GM18868 (cell line): ENCODE results near the gene SRC.

Source experiments
- ATAC-seq: cut with Tn5 transposase; IDR thresholded peaks from one replicate; pipeline ENCODE4 v1.9.1; 2021; ENCODE audit warnings: mild to moderate bottlenecking, moderate library complexity; ENCODE audit not compliant: unreplicated experiment

Gene SRC

GRCh38 chr20:37422791-37423286 is 76.9 kb downstream of the SRC start:
- ATAC-seq = no peak

DNA sequence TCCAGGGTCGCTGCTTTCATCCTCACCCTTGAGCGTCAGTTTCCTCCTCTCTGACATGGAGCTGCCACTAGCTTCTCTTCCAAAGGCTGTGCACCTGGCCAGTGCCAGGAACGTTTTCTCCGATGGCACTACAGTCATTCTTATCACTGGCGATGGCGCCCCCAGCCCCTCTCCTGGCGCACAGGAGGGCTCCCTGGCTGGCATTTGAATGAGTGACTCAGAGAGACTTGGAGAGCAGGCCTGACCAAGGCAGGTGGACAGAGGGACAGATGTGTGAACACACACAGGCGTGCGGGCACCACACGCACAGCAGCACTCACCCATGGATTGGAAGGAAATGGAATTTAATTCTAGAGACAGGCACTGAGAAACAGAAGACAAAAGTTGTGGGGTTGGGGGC is 77.6 kb downstream of the SRC start:
- ATAC-seq = no peak

DNA sequence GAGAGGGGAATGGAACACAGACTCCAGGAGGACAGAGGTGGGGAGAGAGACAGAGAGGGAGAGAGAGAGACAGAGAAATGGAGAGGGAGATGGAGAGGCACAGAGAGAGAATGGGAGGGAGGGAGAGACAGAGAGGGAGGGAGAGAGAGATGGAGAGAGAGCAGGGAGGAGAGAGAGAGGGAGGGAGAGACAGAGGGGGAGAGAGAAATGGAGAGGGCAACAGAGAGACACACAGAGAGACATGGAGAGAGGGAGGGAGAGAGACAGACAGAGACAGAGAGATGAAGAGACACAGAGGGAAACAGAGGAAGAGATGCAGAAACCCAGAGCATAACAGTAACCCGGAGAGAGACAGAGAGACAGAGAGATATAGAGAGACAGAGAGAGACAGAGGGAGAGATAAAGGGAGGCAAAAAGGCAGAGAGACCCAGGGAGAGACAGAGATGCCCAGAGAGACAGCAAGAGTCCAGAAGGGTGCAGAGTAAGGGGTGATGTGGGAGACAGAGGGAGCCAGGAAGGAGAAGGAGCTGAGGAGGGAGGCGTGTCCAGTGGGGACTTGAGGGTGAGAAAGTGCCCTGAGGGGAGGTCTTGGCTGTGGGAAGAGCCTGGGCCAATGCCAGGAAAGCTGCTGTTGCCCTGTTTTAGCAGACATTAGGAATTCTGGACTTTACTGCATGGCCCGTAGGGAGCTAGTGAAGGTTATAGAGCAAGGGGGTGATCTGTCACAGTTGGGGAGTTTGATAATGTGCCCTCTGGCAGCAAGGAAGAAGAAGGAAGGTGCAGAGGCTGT is 78.3 kb downstream of the SRC start:
- no peak for ATAC-seq

DNA sequence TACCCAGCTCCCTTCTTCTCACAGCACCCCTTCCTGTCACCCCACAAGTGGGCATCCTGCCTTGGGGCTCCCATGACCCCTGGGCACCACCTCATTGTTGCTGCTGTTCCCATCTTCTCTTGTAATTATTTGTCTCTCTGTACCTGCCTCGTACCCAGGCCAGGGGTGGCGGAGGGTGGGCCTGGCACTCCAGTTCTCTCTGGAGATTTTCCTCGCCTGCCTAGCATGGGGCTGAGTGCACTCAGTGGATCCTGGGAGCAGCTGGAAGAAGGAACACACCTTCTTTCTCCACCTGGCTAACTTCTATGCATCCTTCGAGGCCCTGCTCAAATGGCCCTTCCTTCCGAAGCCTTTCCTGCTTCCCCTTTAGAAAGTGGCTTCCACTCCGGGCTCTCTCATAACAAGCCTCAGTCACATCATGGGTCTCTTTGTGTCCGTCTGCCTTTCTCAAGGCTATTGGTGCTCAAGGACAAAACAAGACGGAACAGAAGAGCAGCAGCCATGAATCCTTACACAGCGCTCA is 79.2 kb downstream of the SRC start:
- ATAC-seq = no peak

- ATAC-seq = no peak
These were observed 80.2 kb downstream of the SRC start for GRCh38 chr20:37426106-37426505.

- no peak for ATAC-seq
These were observed 81.0 kb downstream of the SRC start for GRCh38 chr20:37426978-37427377.

GRCh38 chr20:37430044-37430443 is 84.1 kb downstream of the SRC start:
- no peak for ATAC-seq

- no peak for ATAC-seq
These were observed 85.0 kb downstream of the SRC start for GRCh38 chr20:37430778-37431460.

DNA sequence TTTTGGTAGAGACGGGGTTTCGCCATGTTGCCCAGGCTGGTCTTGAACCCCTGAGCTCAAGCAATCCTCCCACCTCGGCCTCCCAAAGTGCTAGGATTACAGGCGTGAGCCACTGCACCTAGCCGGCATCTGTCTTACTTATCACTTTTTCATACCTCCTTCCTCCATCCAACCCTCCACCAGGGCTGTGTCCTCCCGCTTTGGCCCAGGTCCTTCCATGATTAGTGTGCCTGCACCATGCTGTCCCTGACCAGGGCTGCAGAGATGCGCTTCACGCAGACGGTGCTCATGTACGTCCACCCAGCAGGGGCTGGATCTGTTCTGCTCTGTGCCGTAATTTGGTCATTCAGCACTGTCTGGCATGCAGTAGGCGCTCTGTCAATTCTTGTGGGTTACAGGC is 85.8 kb downstream of the SRC start:
- ATAC-seq = no peak

GRCh38 chr20:37432606-37433005 is 86.7 kb downstream of the SRC start:
- no peak for ATAC-seq

GRCh38 chr20:37435607-37436006 is 89.7 kb downstream of the SRC start:
- no peak for ATAC-seq

DNA sequence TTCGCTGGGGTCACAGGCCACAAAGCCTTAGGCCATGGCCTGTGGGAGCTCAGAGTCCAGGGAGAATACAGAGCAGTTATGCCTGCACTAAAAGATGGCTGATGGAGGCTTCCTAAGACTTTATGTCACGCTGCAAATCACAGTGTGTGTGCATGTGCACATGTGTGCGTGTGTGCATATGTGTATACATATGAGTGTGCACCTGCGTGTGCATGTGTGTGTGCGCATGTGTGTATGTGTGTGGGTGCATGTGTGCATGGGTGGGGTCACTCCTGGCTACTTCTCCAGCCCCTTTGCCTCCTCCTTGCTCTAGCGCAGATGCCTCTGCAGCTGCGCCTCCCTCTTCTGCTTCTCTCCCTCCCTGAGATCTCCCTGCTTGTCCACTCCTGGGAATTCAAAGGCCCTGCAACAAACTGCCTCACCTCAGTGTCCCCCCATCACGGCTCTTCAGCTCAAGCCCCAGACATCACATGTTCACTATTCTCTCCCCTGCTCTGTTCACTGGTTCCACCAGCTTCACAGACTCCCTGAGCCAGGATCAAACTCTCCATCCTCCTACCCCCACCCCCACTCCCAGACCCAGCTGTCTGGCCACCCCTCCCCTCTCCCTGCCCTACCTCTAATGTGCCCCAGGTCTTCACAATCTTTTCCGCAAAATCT is 90.7 kb downstream of the SRC start:
- ATAC-seq = no peak

DNA sequence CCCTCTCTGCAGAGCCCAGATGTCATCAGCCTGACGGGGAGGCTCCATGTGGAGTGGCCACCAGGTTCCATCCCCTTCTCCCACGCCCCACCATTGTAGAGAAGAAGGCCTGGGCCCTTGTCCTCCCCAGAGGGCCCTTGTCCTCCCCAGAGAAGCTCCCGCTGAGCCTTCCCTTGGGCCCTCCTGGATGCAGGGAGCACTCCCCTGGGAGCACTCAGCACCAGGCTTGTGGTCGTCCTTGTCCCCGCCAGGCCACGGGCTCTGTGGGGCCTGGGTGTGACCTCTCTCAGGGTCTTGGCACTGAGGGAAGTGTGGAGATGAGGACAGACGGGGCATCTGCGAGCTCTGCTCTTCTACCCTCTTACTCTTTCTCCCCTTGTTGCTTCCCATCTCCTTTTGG is 91.7 kb downstream of the SRC start:
- no peak for ATAC-seq

GRCh38 chr20:37438464-37439222 is 92.7 kb downstream of the SRC start:
- ATAC-seq = no peak

DNA sequence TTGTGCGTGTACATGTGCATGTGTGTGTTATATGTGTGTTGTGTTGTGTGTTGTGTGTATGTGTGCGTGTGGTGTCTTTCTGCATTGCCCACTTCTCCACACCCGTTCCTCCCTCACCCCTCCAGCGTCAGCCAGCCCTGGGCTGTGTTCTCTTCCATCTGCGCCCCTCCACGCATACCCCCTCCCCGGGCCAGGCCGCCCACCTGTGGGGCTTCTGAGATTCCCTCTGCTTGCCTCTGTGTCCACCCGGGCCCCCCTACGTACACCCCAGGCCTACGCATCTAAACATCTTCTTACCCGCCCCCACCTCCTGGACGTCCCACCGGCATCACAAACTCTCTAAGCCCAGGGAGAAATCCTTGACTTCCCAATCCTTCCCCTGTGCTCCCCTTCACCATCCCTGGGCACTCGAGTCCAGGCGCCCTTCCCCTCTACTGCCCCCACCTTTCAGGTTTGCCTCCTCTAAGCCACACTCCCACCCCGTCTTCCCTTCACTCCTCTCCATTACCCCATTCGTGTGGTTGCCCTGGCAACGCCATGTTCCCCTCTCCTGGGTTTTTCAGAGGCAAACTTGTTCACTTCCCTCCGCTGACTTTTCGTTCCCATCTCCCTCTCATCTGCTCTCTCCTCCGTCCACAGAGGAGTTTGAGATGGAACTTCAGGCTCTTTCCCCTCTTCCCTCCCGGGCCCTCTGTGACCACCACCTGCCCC is 93.4 kb downstream of the SRC start:
- ATAC-seq = no peak

DNA sequence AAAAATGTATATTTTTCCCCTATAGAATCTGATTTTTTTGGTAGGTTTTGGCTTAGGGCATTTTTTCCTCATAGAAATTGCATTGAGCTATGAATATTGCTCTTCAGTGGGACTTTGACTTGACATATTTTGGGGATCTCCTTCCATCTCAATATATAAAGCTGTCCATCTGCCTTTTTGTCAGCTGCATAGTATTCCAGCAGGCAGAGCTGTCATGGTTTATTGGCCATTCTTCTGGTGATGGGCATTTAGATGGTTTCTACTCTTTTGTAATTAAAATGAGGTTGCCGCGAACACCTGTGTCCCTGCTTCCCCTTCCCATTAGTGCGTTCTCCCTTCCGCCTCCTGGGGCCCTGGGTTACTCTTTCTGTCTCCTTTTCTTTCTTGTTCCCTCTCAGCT is 95.1 kb downstream of the SRC start:
- no peak for ATAC-seq

GRCh38 chr20:37442547-37442946 is 96.6 kb downstream of the SRC start:
- ATAC-seq = no peak

DNA sequence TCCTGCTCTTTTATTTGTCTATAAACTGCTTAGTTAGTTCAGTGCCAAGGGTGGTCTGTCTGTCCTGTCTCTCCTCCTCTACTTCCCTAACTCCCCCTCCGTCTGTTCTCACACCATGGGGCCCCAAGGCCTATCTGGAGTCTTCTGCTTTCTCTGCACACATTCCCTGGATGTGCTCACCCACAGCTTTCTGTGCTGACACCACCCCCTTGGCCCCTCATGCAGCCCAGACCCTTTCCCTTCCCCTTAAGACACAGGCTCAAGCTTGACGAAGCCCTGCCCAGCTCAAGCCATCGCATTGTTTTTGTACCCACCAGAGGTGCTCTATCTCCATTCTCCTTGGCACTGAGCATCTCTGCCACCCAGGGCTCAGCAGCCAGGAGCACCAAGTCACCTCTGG is 97.0 kb downstream of the SRC start:
- no peak for ATAC-seq

GRCh38 chr20:37443596-37443995 is 97.7 kb downstream of the SRC start:
- no peak for ATAC-seq

GRCh38 chr20:37445041-37445440 is 99.1 kb downstream of the SRC start:
- no peak for ATAC-seq
